Activated T-cell treated with anti-CD3 and anti-CD28 coated beads, Interleukin-2, amount 50 U/mL, for 4 hours (primary cell): ENCODE data around the gene SMIM41. TPM values are rescaled to one million over a fixed set of nuclear protein-coding genes. Genes with fewer than 3 reads are reported as not detected.

Source experiments
- ATAC-seq, 2 donors: fragments of 200-7000 bp; cut with Tn5 transposase; one replicate each; pipeline ENCODE4 v1.10.0; 2021
- DNase-seq: peaks from one replicate; pipeline ENCODE4 v3.0.0-alpha.2; 2020
- H3K27me3 Mint-ChIP-seq: one replicate; pipeline ENCODE4 v1.8.0; 2021; ENCODE audit warnings: low read depth, mixed read lengths
- H3K36me3 Mint-ChIP-seq: one replicate; pipeline ENCODE4 v1.8.0; 2022; ENCODE audit warnings: mixed read lengths; ENCODE audit not compliant: insufficient read depth
- H3K4me1 Mint-ChIP-seq: one replicate; pipeline ENCODE4 v1.8.0; 2021; ENCODE audit warnings: low read depth, mixed read lengths
- H3K4me3 Mint-ChIP-seq: one replicate; pipeline ENCODE4 v1.8.0; 2021; ENCODE audit warnings: mild to moderate bottlenecking, moderate library complexity, mixed read lengths
- H3K9me3 Mint-ChIP-seq: one replicate; pipeline ENCODE4 v1.8.0; 2021; ENCODE audit warnings: mixed read lengths
- total RNA-seq, 3 donors: library from RNA; stranded (reverse); gene quantifications; one replicate each; pipeline ENCODE4 v1.2.1, GENCODE V29; 2021

Gene SMIM41
- total RNA-seq, 3 donors from 2014 or later, result not detected

DNA sequence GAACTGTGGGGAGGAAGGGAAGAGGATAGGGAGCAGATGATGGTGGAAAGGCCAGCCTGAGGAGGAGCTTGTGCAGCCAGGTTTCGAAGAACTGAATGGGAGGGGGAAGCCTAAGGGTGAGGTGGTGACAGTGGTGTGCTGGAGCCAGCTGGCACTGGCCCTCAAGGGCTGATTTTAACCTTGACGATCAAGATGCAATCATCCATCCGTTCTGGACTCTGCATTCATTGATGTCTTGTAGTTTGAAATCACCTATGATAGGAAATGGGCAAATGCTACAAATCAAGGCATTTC, 12.5 kb upstream of the SMIM41 start:
- peaks cover 2% of the 10 kb centered on the region for H3K36me3 Mint-ChIP-seq
- no peak for ATAC-seq
- no peaks in the 10 kb centered on the region for H3K27me3 Mint-ChIP-seq
- H3K4me1 Mint-ChIP-seq, result peaks cover 27% of the 10 kb centered on the region
- no peak for DNase-seq
- no peaks in the 10 kb centered on the region for H3K9me3 Mint-ChIP-seq
- H3K4me3 Mint-ChIP-seq, result no peak overlapping the region

GRCh38 chr12:52069327-52070184, 9.9 kb upstream of the SMIM41 start, which contains the start of gene ATG101:
TSS of gene ATG101 (plus strand) at chr12:52069978. CDS start at chr12:52073651, 3,673 bp downstream.
- peaks cover 13% of the 10 kb centered on the region for H3K36me3 Mint-ChIP-seq
- no peaks in the 10 kb centered on the region for H3K9me3 Mint-ChIP-seq
- no peaks in the 10 kb centered on the region for H3K27me3 Mint-ChIP-seq
- ATAC-seq (peak; percentile 98), DNase-seq (peak; percentile 77)
- H3K4me1 Mint-ChIP-seq, result peaks cover 46% of the 10 kb centered on the region
- H3K4me3 Mint-ChIP-seq, result peak within 1 kb of the TSS; percentile 97

DNA sequence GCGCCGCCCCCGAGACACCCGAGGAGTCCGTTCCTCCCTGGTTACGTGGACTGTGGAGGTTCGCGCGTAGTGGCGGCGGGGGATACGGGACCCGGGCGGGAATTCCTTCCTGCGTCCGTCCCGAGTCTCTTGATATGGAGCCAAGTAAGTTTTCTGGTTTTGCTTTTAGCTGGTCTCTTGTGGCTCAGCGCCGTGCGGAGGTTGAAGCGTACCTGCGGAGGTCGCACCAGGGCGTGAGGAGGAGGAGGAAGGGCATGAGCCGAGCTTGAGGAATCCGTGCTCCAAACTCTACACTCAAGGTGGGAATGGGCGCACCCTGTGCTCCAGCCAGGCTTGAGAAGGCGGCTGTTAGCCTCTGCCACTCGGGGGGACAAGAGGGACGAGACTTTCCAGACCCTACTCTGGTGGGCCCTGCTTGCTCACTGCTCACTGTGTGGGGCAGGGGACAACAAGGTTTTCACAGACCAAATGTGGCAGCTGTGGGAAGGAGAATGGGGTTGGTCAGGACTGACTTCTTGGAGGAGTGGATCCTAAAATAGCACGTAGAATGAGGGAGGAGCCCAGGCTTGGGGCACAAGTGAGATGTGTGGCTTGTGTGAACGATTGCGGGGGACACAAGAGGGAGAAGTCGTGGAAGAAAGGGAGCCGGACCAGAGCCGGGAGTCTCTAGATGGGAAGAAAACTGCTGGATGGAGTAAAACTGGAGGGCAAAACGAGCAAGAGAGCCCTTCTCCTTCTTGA, 9.1 kb upstream of the SMIM41 start:
- Mint-ChIP-seq H3K27me3 (no peaks in the 10 kb centered on the region), H3K4me3 (peak overlapping the region; percentile 97), H3K36me3 (peaks cover 18% of the 10 kb centered on the region), H3K9me3 (no peaks in the 10 kb centered on the region), H3K4me1 (peaks cover 49% of the 10 kb centered on the region)
- ATAC-seq, result peak; percentile 40 to 47
- no peak for DNase-seq

GRCh38 chr12:52073531-52074381, 5.7 kb upstream of the SMIM41 start:
- Mint-ChIP-seq H3K27me3 (no peaks in the 10 kb centered on the region), H3K4me3 (no peak overlapping the region), H3K4me1 (peaks cover 49% of the 10 kb centered on the region), H3K9me3 (no peaks in the 10 kb centered on the region), H3K36me3 (peaks cover 34% of the 10 kb centered on the region)
- ATAC-seq, result no peak
- no peak for DNase-seq

GRCh38 chr12:52074971-52075724, 4.4 kb upstream of the SMIM41 start:
- DNase-seq (no peak), ATAC-seq (no peak)
- peaks cover 42% of the 10 kb centered on the region for H3K4me1 Mint-ChIP-seq
- H3K27me3 Mint-ChIP-seq, result no peaks in the 10 kb centered on the region
- peaks cover 38% of the 10 kb centered on the region for H3K36me3 Mint-ChIP-seq
- no peak overlapping the region for H3K4me3 Mint-ChIP-seq
- H3K9me3 Mint-ChIP-seq, result no peaks in the 10 kb centered on the region

DNA sequence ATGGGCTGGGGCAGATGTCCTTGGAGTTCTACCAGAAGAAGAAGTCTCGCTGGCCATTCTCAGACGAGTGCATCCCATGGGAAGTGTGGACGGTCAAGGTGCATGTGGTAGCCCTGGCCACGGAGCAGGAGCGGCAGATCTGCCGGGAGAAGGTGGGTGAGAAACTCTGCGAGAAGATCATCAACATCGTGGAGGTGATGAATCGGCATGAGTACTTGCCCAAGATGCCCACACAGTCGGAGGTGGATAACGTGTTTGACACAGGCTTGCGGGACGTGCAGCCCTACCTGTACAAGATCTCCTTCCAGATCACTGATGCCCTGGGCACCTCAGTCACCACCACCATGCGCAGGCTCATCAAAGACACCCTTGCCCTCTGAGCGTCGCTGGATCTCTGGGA, 2.7 kb upstream of the SMIM41 start:
- peaks cover 38% of the 10 kb centered on the region for H3K36me3 Mint-ChIP-seq
- H3K4me1 Mint-ChIP-seq, result peaks cover 30% of the 10 kb centered on the region
- H3K9me3 Mint-ChIP-seq, result no peaks in the 10 kb centered on the region
- no peak overlapping the region for H3K4me3 Mint-ChIP-seq
- no peaks in the 10 kb centered on the region for H3K27me3 Mint-ChIP-seq
- ATAC-seq (no peak), DNase-seq (no peak)

- H3K4me3 Mint-ChIP-seq, result no peak overlapping the region
- H3K36me3 Mint-ChIP-seq, result peaks cover 32% of the 10 kb centered on the region
- no peaks in the 10 kb centered on the region for H3K27me3 Mint-ChIP-seq
- H3K4me1 Mint-ChIP-seq, result peaks cover 22% of the 10 kb centered on the region
- ATAC-seq (no peak), DNase-seq (no peak)
- no peaks in the 10 kb centered on the region for H3K9me3 Mint-ChIP-seq
Measured at GRCh38 chr12:52078276-52078675, 1.2 kb upstream of the SMIM41 start.

DNA sequence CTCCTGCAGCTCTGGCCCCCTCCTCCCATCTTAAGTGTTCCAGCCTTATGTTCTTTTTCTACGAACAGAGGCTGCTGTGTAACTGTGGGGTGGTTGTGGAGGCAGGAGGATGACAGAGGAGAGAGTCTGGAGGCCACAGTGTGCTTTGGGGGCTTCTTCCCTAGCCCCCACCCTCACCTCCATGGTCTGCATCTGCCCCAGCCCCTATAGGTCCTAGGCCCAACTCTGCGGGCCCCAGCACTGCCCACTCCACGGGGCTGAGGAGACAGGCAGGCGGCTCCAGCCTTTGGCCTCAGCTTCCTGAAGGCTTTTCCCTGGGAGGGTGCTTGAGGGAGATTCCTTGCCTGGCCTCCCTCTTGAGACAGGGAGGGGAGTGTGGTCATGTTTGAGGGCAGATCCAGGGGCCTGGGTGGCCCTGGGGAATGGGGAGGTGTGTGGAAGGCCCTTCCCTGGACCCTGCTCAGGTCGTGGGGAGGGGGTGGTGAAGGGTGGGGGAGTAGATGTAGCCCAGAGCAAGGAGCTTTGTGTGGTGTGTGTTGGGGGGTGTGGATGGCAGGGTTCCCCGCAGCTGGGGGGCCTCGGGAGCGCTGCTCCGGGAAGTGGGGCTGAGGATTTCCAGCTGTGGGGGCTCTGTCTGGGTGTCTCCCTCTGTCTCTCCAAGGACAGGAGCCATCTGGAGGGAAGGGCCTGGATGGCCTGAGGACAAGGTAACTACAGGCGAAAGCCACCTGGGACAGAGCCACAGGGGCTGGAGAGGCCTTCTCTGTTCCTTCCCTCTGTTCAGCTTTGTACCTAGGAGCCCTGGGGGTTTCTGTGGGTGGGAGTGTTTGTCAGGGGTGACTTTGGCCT, 1.1 kb downstream of the SMIM41 start:
- Mint-ChIP-seq H3K9me3 (no peaks in the 10 kb centered on the region), H3K36me3 (peaks cover 21% of the 10 kb centered on the region), H3K4me3 (no peak overlapping the region), H3K27me3 (peaks cover under 1% of the 10 kb centered on the region), H3K4me1 (peaks cover 10% of the 10 kb centered on the region)
- no peak for DNase-seq
- no peak for ATAC-seq

GRCh38 chr12:52081263-52081733, 1.8 kb downstream of the SMIM41 start:
- ATAC-seq (peak; percentile 19 to 31), DNase-seq (no peak)
- H3K4me1 Mint-ChIP-seq, result peaks cover 10% of the 10 kb centered on the region
- H3K4me3 Mint-ChIP-seq, result no peak overlapping the region
- H3K9me3 Mint-ChIP-seq, result no peaks in the 10 kb centered on the region
- H3K36me3 Mint-ChIP-seq, result peaks cover 17% of the 10 kb centered on the region
- H3K27me3 Mint-ChIP-seq, result peaks cover 5% of the 10 kb centered on the region

DNA sequence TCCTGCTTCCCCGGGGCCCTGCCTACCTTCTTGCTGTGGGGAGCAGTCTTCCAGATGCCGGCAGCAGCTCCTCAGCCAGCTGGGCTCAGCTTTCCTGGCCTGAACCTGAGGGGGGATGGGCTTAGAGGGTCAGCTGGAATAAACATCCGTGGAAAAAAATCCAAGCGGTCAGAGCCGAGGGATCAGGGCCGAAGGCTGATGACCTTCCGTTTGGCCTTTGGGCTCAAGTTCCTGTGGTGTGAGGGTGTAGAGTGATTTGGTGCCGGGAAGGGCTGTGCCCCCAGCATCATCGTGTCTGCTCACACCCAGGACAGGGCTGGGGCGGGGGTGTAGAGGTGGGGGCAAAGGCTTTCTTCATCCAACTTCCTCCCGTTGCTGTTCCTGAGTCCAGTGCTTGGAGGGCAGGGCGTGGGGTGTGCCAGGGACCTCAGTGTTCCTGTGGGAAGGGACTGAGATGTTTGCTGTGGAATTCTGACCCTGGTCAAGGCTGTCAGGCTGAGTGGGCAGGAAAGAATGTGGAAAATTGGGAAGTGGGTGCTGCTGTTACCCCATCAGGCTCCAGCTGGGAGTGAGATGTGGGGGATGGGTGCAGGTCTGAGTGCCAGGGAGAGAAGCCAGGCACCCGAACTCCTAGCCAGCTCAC, 2.6 kb downstream of the SMIM41 start:
- Mint-ChIP-seq H3K4me1 (peaks cover 10% of the 10 kb centered on the region), H3K4me3 (no peak overlapping the region), H3K27me3 (peaks cover 7% of the 10 kb centered on the region), H3K9me3 (no peaks in the 10 kb centered on the region), H3K36me3 (peaks cover 13% of the 10 kb centered on the region)
- no peak for ATAC-seq
- no peak for DNase-seq

GRCh38 chr12:52082669-52082987, 3.1 kb downstream of the SMIM41 start:
- DNase-seq (no peak), ATAC-seq (no peak)
- H3K4me3 Mint-ChIP-seq, result no peak overlapping the region
- H3K36me3 Mint-ChIP-seq, result peaks cover 13% of the 10 kb centered on the region
- H3K9me3 Mint-ChIP-seq, result no peaks in the 10 kb centered on the region
- H3K27me3 Mint-ChIP-seq, result peaks cover 11% of the 10 kb centered on the region
- H3K4me1 Mint-ChIP-seq, result peaks cover 10% of the 10 kb centered on the region

GRCh38 chr12:52082988-52083637, 3.6 kb downstream of the SMIM41 start:
- Mint-ChIP-seq H3K27me3 (peaks cover 16% of the 10 kb centered on the region), H3K9me3 (no peaks in the 10 kb centered on the region), H3K4me3 (no peak overlapping the region), H3K4me1 (peaks cover 8% of the 10 kb centered on the region), H3K36me3 (peaks cover 8% of the 10 kb centered on the region)
- ATAC-seq, result peak; percentile 78 to 81
- DNase-seq, result peak; percentile 72
